Hypothalamus (tissue), 51 donors: ENCODE data around the gene KISS1R.

Source experiments
- DNase-seq, 51 donors: peaks; one replicate each; lab custom pipeline; 2025; lab: John Stamatoyannopoulos, UW

The KISS1R gene

DNA sequence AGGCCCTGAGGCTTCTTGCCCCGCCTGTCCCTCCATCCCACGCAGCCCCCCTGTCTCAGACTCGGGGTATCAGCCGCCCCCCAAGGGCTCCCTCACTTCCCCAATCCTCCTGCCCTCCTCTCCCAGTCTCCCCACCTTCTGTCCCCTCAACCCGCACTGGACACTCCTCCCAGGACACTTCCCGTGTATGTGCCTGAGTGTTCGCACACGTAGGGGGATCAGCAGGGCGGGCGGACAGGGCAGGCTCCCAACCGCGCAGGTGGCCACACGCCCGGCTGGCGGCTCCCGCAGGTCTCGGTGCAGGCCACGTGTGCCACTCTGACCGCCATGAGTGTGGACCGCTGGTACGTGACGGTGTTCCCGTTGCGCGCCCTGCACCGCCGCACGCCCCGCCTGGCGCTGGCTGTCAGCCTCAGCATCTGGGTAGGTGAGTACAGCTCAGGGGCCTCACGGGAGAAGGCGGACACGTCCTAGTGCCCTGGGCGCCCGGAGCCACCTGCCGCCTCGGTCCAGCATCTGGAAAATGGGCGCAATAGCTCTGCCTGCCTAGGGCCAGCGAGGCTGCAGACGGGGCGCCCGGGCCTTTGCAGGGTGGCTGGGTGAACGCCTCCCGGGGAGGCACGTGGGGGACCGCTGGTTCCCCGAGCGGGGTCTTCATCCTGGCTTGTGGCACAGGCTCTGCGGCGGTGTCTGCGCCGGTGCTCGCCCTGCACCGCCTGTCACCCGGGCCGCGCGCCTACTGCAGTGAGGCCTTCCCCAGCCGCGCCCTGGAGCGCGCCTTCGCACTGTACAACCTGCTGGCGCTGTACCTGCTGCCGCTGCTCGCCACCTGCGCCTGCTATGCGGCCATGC, 2.3 kb downstream of the KISS1R start:
- DNase-seq, result no peak

DNA sequence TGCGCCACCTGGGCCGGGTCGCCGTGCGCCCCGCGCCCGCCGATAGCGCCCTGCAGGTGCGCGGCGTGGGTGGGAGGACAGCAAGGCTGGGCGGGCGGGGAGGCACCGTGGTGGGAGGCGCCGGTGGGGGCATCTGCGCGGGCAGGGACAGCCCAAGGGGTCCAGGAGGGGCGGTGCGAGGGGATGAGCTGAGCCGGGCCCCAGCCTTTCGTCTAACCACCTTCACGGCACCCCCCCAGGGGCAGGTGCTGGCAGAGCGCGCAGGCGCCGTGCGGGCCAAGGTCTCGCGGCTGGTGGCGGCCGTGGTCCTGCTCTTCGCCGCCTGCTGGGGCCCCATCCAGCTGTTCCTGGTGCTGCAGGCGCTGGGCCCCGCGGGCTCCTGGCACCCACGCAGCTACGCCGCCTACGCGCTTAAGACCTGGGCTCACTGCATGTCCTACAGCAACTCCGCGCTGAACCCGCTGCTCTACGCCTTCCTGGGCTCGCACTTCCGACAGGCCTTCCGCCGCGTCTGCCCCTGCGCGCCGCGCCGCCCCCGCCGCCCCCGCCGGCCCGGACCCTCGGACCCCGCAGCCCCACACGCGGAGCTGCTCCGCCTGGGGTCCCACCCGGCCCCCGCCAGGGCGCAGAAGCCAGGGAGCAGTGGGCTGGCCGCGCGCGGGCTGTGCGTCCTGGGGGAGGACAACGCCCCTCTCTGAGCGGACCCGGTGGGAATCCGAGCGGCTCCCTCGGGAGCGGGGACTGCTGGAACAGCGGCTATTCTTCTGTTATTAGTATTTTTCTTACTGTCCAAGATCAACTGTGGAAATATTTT, 3.1 kb downstream of the KISS1R start:
- DNase-seq, result peak in 4 of 51 donors; percentile 14 to 27 (median 18)

DNA sequence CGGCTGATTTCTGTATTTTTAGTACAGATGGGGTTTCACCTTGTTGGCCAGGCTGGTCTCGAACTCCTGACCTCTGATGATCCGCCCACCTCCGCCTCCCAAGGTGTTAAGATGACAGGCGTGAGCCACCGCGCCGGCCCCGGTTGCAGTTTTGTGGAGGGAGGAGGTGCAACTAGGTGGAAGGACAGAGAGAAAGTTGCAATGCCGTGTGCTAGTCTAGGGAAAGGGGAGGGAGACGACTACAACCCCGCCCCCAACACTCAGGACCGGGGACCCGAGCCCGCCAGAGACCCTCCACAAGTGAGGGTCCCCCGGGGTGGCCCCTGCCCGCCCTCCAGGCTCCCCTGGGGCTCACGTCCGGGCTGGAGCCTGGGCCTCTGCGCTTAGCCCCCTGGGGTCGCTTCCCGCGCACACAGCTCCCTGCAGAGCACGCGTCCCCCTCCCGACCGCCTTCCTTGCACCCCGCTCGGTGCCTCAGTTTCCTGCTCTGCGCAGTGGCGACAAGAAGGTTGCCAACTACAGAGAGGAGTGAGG, 7.5 kb downstream of the KISS1R start:
- no peak for DNase-seq

DNA sequence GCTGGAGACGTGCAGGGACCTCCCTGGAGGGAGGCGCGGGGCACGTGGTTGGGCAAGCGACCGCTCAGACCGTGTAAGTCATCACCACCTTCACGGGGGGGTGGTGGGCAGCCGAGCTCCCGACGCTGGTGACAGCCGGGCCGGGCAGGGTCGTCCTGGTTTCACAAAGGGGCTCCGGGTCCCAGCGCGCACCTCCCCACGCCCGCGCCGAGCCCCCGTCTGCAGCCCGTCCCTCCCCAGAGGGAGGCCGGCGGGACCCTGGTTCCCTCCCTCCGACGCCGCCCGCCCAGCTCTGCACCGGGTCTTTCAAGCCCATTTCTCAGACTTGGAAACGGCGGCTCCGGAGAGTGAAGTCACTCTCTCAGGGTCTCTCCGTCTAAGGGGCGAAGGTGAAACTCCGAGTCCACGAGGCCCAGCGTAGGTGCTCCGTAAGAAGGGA, 8.0 kb downstream of the KISS1R start:
- DNase-seq, result peak in 10 of 51 donors; percentile 47 to 90 (median 70)

DNA sequence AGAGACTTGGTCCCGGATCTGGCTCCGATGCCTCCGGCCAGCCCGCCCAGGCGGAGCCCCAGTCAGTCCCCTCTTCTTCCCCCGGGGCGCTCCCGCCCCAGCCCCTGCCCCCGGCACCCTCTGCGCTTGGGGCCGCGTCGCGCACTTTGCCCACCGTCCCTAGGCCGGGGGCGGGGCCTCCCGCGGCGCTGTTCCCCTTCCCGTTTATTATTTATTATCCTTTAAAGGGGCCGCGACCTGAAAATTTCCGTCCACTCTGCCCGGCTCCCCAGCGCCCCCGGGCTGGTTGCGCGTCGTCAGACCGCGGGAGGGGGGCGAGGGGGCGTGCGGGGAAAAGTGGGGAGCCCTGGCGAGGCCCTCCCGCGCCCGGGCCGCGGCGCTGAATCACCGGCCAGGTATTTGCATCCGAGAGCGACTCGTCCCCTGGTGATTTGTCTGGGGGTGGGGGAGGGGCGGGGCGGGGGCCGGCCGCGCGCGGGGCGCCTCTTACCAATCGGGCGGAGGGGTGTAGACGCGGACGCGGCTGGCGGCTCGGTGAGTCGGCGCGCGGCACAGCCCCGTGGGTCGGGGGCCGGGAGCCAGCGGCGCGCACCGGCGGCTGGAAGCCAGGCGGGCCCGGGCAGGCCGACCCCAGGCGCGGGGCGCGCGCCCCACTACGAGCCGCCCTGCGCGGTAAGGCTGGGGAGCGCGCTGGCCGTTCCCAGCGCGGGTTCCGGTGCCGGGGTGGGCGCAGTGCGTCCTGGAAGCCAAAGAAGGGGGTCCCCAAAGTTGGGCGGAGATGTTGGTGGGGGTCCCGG, 8.6 kb downstream of the KISS1R start, which contains the start of gene ARID3A:
TSS of gene ARID3A (plus strand) at position 510 of the 797 bp plus-strand sequence. CDS start 3,494 bp downstream, outside the sequence.
- peak in 47 of 51 donors; percentile 25 to 90 (median 64) for DNase-seq

DNA sequence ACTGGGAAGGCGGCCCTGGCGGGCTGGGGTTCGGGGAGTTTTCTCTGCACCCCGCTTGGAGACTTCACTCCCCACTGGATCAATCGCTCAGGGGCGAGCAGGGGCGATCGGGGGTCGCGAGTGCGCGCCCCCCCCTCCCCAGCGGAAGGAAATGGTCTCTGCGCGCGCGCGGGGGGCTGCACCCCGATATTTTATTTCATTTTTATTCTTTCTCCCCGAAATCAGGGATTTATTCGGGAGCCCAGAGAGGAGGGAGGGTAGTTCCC, 9.1 kb downstream of the KISS1R start:
- no peak for DNase-seq

DNA sequence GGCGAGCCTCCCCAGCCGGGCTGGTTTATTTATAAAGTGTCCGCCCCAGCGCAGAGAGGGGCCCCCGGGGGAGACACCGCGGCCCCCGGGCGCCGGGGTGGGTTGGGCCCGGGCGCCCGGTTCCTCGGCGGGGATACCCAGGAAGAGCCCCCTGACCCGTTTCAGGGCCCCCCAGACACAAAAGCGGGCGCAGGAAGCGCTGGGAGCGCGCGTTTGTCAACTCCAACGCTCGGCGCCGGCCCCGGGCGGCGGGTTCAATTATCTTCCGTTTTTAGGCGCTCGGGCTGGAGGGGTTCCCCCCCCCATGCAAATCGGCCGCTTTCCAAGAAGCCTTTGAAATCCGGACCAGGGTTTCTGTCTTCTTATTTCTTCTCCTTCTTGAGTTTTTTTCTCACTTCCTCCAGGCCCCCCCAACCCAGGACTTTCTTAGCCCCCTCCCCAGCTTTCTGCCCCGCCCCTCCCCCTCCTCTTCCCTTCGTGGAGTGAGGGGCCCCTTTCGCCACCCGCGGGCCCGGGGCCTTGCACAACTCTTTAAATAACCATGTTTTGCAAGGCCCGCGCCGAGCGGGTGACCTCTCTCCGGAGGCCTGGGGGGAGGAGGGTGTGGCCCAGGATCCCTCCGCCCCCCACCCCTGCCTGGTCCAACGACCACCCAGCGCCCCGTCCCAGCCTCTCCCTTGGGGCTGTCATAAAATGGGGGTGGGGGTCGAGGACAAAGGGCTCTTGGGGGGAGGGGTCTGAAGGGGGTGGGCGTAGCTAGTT, 9.6 kb downstream of the KISS1R start:
- DNase-seq, result peak in 9 of 51 donors; percentile 11 to 36 (median 16)

DNA sequence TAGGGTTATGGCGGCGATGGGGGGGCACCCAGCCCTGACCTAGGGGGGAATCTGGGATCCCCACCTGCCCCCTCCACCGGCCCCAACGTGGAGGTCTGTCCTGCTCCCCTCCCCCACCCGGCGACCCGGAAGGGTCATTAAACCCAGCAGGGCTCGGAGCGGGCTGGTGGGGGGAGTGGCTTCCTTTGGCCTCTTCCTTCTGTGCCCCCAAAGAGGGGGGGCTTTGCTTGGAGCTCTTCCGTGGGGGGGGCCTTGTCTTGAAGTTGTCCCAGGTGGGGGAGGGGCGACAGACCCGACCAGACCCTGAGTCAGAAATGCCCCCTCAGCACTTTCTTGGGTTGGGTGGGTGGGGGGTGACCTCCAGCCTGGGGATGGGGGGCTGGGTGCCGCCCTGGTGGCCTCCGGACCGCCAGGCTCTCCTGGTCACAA, 10.2 kb downstream of the KISS1R start:
- DNase-seq, result no peak

DNA sequence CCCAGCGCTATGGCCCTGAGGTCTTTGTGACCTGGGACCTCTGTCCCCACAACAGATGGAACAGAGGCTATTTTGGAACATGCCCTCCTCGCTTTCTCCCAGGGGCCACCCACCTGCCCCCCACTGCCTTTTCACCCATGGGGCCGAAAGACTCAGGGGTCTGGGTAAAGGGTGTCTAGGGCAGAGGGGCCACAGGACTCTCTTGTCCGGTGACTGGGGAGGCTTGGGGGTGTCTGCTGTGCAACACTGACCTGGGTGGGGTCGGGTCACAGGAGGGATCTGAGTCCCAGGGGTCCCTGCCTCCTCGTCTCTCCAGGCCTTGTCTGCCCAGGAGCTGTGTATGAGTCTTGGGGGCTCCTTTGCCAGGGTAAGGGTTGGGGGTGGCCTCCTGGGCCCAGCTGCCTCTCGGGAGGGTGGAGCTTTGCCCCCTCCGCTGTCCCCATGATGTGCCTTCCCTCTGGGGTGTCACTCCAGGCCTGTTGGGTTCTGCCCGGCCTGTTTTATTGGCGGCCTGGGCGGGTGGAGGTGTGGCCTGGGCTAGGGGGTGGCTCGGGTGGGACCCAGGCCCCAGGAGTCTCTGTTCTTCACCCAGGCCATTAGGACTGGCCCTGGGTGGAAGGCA, 10.8 kb downstream of the KISS1R start:
- no peak for DNase-seq

DNA sequence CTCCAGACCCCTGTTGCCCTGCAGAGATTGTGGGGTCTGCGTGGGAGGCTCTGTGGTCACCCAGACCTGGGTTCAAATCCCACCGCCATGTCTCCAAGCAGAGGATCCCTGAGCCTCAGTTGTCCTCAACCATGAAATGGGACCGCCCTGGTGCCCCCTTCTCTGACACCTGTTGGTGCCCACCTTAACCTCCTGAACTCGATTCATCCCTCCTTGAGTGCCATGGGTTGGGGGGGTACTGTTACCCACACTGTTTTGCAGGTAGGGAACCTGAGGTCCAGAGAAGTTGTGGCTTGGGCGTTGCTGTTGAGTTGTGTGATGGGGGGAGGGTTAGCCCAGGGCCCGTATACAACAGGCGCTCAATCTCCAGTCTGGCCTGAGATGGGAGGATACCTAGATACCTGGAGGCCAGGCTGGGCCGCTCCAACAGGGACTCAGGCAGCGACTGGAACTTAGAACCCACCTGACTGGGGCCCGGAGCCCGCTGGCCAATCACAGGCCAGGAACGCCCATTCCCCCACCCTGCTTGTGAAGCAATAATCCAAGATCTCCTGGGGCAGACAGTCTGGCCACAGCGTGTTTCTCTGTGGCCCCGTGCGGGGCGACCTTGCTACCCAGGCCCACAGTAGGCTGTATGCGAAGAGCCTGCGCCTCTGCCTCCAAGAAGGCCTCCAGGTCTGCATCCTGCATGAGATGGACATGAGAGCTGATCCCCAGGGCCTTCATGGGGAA, 11.5 kb downstream of the KISS1R start:
- no peak for DNase-seq

DNA sequence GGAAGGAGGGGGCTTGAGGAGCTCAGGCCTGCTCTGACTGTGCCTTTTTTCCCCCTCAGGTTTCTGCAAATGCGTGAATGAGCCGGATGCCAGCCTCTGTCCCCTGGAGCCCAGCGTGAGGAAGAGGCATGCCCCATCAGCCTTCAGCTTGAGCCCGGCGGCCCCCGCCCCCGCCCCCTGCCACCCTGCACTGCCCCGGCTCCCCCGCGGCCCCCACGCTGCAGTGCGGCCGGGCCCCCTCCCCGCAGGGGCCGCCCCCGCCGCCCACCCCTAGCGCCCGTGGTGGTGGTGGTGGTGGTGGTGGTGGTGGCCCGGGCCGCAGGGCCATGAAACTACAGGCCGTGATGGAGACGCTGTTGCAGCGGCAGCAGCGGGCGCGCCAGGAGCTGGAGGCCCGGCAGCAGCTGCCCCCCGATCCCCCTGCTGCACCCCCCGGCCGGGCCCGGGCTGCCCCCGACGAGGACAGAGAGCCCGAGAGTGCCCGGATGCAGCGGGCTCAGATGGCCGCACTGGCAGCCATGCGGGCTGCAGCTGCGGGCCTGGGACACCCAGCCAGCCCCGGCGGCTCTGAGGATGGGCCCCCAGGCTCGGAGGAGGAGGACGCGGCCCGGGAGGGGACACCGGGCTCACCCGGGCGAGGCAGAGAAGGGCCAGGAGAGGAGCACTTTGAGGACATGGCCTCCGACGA, 12.2 kb downstream of the KISS1R start:
- DNase-seq, result no peak

DNA sequence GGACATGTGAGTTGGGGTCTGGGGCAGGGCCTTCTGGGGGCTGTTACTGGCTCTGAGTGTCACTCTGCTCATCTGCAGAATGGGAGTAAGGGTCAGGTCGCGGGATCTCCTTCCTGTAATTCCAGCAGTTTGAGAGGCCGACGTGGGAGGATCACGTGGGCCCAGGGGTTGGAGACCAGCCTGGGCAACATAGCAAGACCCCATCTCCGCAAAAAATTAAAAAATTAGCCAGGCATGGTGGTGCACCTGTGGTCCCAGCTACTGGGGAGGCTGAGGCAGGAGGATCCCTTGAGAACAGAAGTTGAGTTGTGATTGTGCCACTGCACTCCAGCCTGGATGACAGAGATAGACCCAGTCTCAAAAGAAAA, 12.7 kb downstream of the KISS1R start:
- DNase-seq, result no peak

DNA sequence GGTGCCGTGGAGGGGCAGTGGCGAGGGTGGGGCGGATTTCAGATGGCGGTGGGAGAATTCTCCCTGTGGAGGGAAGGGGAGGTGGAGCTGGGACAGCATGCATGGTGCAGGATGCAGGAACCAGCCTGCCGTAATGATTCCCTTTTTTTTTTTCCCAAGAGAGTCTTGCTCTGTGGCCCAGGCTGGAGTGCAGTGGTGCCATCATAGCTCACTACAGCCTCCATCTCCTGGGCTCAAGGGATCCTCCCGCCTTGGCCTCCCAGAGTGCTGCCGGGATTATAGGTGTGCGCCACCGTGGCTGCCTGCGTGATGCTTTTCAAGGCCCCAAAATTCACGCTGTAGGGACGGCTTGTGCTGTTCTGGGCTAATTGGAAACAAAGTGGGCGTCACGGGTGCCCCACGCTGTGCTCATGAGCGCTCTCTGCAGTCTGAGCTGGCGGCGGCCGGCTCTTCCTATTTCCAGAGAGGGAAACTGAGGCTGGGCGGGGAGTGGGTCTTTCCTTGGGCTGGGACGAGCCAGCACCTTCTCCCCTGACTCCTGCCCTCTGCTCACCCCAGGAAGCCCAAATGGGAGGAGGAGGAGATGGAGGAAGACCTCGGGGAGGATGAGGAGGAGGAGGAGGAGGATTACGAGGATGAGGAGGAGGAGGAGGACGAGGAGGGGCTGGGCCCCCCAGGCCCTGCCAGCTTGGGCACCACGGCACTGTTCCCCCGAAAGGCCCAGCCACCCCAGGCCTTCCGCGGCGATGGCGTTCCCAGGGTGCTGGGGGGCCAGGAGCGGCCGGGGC, 14.9 kb downstream of the KISS1R start:
- DNase-seq, result no peak

DNA sequence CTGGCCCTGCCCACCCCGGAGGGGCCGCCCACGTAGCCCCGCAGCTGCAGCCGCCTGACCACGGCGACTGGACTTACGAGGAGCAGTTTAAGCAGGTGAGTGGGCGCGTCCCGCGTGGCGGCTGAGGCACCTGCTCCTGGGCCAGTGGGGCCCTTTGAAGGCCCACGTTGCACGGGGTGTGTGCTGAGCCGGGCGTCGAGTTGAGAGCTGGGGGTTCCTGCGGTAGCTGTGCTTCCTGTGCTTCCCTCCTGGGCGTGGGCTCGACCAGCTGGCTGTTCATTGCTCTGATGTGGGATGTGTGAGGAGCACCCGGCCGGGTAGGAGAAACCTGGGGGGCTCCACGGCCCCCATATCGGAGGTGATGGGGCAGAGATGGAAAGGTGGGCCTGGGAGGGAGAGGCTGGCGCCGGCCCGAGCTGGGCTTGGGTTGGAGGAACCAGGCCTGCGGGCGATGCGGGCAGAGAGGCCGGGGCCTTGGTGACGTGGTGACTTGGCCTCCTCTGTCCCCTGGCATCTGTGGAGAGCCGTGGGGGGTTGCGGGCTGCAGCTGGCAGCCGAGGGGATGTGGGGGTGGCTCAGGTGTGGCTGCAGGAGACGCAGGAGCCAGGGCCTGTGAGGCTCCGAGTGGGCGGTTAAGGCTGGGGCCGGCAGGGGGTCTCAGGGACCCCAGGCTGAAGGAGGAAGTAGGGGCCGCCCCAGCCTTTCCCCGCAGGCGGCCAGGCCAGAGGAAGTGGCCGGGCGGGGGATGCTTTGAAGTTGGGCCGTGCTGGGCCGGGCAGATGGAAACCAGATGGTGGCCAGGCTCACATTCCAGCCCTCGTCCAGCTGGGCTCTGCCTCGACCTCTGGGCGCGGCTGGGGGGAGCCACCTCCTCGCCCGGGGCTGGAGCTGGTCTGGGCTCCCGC, 15.8 kb downstream of the KISS1R start:
- peak in 3 of 51 donors; percentile 9 to 28 (median 23) for DNase-seq

DNA sequence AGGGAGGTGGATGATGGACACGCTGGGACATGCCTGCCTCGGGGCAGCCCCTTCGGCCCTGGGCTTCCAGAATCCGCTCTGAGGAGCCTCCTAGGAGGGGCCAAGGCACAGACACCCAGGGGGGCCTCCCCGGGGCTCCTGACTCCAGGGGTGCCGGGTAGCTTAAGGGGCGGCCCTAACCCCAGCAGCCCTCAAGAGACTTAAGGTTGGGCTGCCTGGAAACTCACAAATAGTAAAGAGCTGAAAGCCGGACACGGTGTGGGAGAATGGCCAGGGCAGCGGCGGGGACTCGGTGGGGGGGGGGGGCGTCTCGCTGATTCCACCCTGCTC, 16.4 kb downstream of the KISS1R start:
- DNase-seq, result no peak

DNA sequence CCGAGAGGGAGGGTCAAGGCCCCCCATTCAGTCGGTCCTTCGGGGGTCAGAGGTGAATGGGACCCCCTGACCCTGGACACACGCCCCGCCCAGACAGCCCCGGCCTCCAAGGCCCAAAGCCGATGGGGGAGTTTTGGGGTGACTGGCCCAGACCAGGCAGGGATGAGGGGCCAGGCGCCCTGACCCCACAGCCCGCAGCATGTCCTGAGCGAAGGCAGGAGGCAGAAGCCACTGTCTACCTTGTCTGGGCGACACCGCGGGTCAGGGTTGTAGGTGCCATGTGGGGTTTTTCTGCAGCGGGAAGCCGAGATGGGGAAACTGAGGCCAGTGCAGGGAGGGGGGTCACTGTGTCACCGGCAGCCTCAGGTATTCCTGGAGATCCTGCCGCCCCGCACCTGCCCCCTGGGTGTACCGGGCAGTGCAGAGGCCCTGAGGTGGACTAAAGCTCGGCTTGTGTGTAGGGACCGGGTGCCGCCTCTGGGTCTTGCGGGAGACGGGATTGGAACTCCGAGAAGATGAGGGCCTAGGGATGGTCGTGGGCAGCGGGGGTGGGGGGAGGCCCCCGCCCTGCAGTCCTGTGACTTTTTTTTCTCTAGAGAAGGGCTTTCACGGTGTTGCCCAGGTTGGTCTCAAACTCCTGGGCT, 17.2 kb downstream of the KISS1R start:
- no peak for DNase-seq
